Thymus (tissue), 11 donors: ENCODE results near the gene FAM20A. TPM values are rescaled to one million over a fixed set of nuclear protein-coding genes. Genes with fewer than 3 reads are reported as not detected.

Source experiments
- DNase-seq, 9 donors: peaks; one replicate each; pipeline ENCODE4 v3.0.0-alpha.2; 2013; ENCODE audit warnings: low spot score in 9 of 9, low read depth in 6 of 9, missing footprints in 1 of 9
- H3K27ac ChIP-seq, 2 donors: one replicate each; pipeline ENCODE4 v1.5.1; 2013; ENCODE audit warnings: control low read depth in 1 of 2, low read depth in 1 of 2, low read length in 1 of 2, mild to moderate bottlenecking in 1 of 2, moderate library complexity in 1 of 2
- H3K27me3 ChIP-seq, 2 donors: one replicate each; pipeline ENCODE4 v1.5.1; 2013; ENCODE audit warnings: low read length in 1 of 2; ENCODE audit not compliant: control insufficient read depth in 2 of 2, insufficient read depth in 1 of 2
- H3K36me3 ChIP-seq, 2 donors: one replicate each; pipeline ENCODE4 v1.5.1; 2013; ENCODE audit warnings: low read length in 1 of 2, mild to moderate bottlenecking in 1 of 2, moderate library complexity in 1 of 2; ENCODE audit not compliant: control insufficient read depth in 2 of 2, insufficient read depth in 2 of 2
- H3K4me1 ChIP-seq, 2 donors: one replicate each; pipeline ENCODE4 v1.5.1; 2013; ENCODE audit warnings: low read length in 2 of 2; ENCODE audit not compliant: control insufficient read depth in 2 of 2, insufficient read depth in 2 of 2
- H3K4me3 ChIP-seq, 2 donors: one replicate each; pipeline ENCODE4 v1.5.1; 2013; ENCODE audit warnings: low read length in 2 of 2, control low read depth in 1 of 2, mild to moderate bottlenecking in 1 of 2
- H3K9me3 ChIP-seq, 2 donors: one replicate each; pipeline ENCODE4 v1.5.1; 2013; ENCODE audit warnings: low read length in 1 of 2, mild to moderate bottlenecking in 1 of 2; ENCODE audit not compliant: control insufficient read depth in 2 of 2, insufficient read depth in 1 of 2
- WGBS: extraction: QIAGEN DNeasy Blood & Tissue Kit; methylation state at CpG from one replicate; pipeline ENCODE4 v1.1.7; 2013; 5-methylcytosine and 5-hydroxymethylcytosine counted together
- polyA plus RNA-seq: library from polyadenylated mRNA; stranded (reverse); fragments of 200-250 nt; gene quantifications from one replicate; pipeline ENCODE4 v1.2.3, GENCODE V29; 2013
- total RNA-seq: library from RNA; stranded (reverse); fragments of 120-200 nt; gene quantifications from one replicate; pipeline ENCODE4 v1.2.4, GENCODE V29; 2013
- donor health status: healthy.

The FAM20A gene
- total and polyA plus RNA-seq, 2 donors: 3.7 to 35.3 TPM

DNA sequence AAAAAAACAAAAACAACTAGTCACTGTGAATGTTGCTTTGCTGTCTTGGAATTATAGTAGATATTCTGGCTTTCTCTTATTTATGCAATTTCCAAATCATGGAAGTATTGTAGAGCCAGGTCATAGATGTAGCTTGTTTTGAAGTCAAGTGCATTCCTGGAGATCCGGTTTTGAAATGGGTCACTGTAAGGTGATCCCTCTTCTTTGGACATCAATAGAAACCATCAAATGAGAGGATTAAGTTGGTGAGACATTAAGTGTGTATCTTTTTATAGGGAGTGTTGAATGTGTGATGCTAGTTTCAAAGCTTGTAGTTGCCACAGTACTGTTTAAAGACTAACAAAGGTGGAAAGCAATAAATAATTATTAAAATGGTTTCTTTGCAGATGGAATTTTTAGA, 84.4 kb downstream of the FAM20A start:
- H3K36me3 ChIP-seq: peaks cover 28 to 31% of the 10 kb centered on the region in 2 donors
- WGBS: 98% methylated on average over 1 of the region's 1 CpG
- H3K4me1 ChIP-seq: no peaks in the 10 kb centered on the region

DNA sequence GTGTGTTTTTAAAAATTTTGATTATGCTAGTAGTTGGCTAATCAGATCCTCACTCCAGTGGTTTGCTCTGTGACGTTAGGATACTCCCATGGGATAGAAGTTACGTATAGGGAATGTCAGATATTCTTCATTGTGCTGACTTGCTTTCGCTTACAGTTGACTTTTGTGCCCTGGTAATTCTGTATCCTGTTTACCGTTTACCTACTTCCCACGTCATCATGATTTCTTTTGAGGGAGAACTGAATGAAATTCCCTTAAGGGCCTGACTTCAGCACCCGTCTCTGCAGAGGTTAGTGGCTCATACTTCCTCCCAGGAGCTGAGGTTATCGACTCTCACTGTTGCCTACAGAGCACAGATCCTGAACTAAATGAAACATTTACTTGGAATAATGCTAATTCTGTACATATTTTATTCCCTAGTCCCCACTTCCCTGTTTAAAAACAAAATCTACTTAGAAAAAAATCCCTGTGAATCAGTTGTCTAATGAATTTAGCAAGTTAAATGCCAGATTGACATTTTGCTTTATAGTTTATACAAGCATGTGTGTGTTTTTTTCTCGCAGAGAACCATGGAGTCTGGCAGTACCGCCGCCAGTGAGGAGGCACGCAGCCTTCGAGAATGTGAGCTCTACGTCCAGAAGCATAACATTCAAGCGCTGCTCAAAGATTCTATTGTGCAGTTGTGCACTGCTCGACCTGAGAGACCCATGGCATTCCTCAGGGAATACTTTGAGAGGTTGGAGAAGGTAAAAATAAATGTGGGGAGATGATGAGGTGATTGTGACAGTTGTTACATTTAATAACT, 86.1 kb downstream of the FAM20A start:
- H3K4me1 ChIP-seq: peaks cover 4 to 5% of the 10 kb centered on the region in 2 donors

More for the DNA sequence above, 84.4 kb downstream of the FAM20A start:
- Histone ChIP-seq H3K4me3 (no peak overlapping the region), H3K27ac (no peak overlapping the region), H3K27me3 (no peaks in the 10 kb centered on the region), H3K9me3 (no peaks in the 10 kb centered on the region)
- no peak for DNase-seq

GRCh38 chr17:68513932-68514331, 87.2 kb downstream of the FAM20A start:
- Histone ChIP-seq H3K9me3 (no peaks in the 10 kb centered on the region), H3K27me3 (no peaks in the 10 kb centered on the region), H3K4me1 (peaks cover 4 to 9% of the 10 kb centered on the region in 2 donors), H3K27ac (no peak overlapping the region), H3K36me3 (peaks cover 23 to 26% of the 10 kb centered on the region in 2 donors), H3K4me3 (peak overlapping the region; percentile 62 to 95)
- 61% methylated on average over 3 of the region's 3 CpGs for WGBS
- DNase-seq: no peak

More for the DNA sequence above, 86.1 kb downstream of the FAM20A start:
- peaks cover 28 to 31% of the 10 kb centered on the region in 2 donors for H3K36me3 ChIP-seq
- H3K27me3 ChIP-seq: no peaks in the 10 kb centered on the region
- DNase-seq: no peak
- peak overlapping the region in 1 of 2 donors; percentile 42 for H3K27ac ChIP-seq
- 85% methylated on average over 15 of the region's 15 CpGs for WGBS
- H3K4me3 ChIP-seq: no peak overlapping the region
- H3K9me3 ChIP-seq: no peaks in the 10 kb centered on the region

DNA sequence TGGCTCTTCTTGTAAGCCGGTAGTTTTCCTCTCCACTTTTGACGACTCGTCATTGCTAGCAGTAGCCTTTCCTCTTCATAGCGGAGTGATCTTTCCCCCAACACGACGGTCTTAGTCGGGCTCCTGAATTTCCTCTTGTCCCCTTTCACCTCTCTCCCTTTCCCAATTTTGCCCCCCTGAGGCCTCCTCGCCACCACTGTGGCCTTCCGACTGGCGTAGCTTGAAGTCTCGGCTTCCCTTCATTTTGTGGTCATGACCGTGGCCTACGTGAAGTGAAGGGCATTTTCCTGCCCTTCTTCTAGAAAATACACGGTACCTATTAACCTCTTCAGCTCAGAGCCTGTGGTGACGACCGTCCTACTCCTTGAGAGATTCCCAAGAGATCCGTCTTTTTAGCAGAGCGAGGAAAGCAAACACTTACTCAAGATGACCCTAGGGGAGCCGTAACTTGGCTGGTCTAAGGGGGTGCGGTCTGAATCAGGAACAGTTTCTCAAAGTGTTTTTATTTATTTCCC, 88.2 kb downstream of the FAM20A start:
- no peaks in the 10 kb centered on the region for H3K9me3 ChIP-seq
- H3K27me3 ChIP-seq: no peaks in the 10 kb centered on the region
- DNase-seq: peak in 3 of 9 donors; percentile 30 to 62 (median 31)
- peaks cover 4 to 9% of the 10 kb centered on the region in 2 donors for H3K4me1 ChIP-seq
- WGBS: 1% methylated on average over 20 of the region's 20 CpGs
- H3K4me3 ChIP-seq: peak overlapping the region; percentile 62 to 95
- H3K36me3 ChIP-seq: peaks cover 16 to 18% of the 10 kb centered on the region in 2 donors
- H3K27ac ChIP-seq: peak overlapping the region; percentile 79 to 96

- Histone ChIP-seq H3K9me3 (no peaks in the 10 kb centered on the region), H3K27ac (peak within 1 kb of the TSS; percentile 83 to 96), H3K4me1 (peaks cover 4 to 9% of the 10 kb centered on the region in 2 donors), H3K4me3 (peak within 1 kb of the TSS; percentile 62 to 95), H3K36me3 (peaks cover 10 to 12% of the 10 kb centered on the region in 2 donors), H3K27me3 (no peaks in the 10 kb centered on the region)
- WGBS: under 1% methylated on average over 81 of the region's 81 CpGs
- peak; percentile 91 to 98 (median 93) for DNase-seq
These were observed 88.8 kb downstream of the FAM20A start, which contains the start of gene PRKAR1A for GRCh38 chr17:68512247-68512959. TSS of gene PRKAR1A (plus strand) at chr17:68512430. CDS start at chr17:68515400, 2,970 bp downstream.

DNA sequence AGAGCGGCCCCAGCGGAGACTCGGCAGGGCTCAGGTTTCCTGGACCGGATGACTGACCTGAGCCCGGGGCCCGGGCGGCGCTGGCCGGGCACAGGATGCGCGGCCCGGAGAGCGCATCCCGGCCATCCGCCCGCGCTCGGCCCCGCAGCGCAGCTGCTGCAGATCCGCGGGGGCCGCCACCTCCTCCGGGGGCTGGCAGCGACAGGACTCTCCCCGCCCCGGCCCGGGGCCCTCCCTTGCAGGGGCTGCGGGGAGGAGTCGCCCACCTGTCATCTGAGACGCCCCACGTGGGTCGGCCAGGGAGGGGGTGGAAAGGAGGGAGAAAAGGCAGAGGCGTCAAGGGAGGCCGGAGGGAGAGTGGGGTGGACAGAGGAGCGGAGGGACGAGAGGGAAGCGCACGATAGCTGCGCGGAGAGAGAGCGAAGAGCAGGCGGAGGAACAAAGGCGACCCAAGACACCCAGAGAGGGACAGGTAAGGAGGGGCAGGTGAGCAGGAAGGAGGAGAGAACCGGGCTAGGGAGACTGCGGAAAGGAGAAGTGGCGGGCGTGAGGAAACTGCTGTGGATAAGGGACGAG, 89.4 kb downstream of the FAM20A start:
- H3K27me3 ChIP-seq: no peaks in the 10 kb centered on the region
- H3K36me3 ChIP-seq: peaks cover 7 to 8% of the 10 kb centered on the region in 2 donors
- peak in 5 of 9 donors; percentile 47 to 86 (median 76) for DNase-seq
- under 1% methylated on average over 49 of the region's 49 CpGs for WGBS
- H3K9me3 ChIP-seq: no peaks in the 10 kb centered on the region
- H3K27ac ChIP-seq: peak overlapping the region; percentile 83 to 96
- peaks cover 4 to 9% of the 10 kb centered on the region in 2 donors for H3K4me1 ChIP-seq
- peak overlapping the region; percentile 62 to 95 for H3K4me3 ChIP-seq

GRCh38 chr17:68511254-68511670, 89.9 kb downstream of the FAM20A start:
- peak overlapping the region; percentile 62 to 95 for H3K4me3 ChIP-seq
- peaks cover 7 to 8% of the 10 kb centered on the region in 2 donors for H3K36me3 ChIP-seq
- peak overlapping the region; percentile 62 to 96 for H3K27ac ChIP-seq
- H3K4me1 ChIP-seq: peaks cover 4 to 9% of the 10 kb centered on the region in 2 donors
- H3K27me3 ChIP-seq: no peaks in the 10 kb centered on the region
- H3K9me3 ChIP-seq: no peaks in the 10 kb centered on the region
- WGBS: 21% methylated on average over 10 of the region's 10 CpGs
- DNase-seq: no peak

DNA sequence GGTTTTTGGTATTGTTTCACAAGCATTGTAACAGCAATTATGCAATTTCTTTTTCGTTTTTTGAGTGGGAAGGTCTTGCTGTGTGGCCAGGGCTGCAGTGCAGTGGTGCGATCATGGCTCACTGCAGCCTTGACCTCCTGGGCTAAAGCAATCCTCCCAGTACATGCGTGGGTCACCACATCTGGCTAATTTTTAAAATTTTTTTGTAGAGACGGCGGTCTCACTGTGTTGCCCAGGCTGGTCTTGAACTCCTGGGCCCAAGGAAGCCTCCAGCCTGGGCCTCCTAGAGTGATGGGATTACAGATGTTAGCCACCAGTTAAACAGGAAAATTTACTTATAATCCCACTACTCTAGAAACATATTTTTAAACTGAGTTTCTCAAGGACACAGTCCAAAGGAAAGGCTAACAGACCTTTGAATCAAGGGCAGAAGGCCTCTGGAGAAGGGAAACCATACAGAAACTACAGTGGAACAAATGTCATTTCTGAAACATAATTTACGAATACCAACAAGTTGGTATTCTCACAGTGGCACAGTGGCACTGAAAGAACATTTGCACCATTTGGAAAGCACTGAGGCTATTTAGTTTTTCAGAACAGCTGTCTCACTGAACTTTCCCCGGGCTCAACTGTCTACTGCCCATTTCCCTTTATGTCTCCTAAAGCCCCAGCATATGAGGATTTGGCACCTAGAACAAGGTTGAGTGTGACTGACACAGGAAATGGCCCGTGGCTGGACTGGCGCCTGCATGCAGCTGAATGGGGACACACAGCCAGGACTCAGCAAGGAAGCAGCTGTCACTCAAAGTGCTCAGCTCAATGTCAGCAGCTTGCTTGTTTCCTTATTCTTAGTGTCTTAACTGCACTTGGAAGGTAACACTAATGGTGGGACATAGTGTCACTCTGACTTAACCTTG, 91.8 kb downstream of the FAM20A start:
- WGBS: 72% methylated on average over 9 of the region's 9 CpGs
- DNase-seq: peak in 2 of 9 donors; percentile 37 to 52
- H3K4me3 ChIP-seq: no peak overlapping the region

More for the DNA sequence above, 91.8 kb downstream of the FAM20A start:
- Histone ChIP-seq H3K27ac (peak overlapping the region; percentile 10 to 36), H3K4me1 (peaks cover 4 to 9% of the 10 kb centered on the region in 2 donors), H3K9me3 (no peaks in the 10 kb centered on the region), H3K27me3 (no peaks in the 10 kb centered on the region), H3K36me3 (no peaks in the 10 kb centered on the region)
